Measurements from ENCODE around the gene GNAS.
A peak's percentile ranks its signal among the peaks of the same experiment; 100 is the strongest.

The GNAS gene

DNA sequence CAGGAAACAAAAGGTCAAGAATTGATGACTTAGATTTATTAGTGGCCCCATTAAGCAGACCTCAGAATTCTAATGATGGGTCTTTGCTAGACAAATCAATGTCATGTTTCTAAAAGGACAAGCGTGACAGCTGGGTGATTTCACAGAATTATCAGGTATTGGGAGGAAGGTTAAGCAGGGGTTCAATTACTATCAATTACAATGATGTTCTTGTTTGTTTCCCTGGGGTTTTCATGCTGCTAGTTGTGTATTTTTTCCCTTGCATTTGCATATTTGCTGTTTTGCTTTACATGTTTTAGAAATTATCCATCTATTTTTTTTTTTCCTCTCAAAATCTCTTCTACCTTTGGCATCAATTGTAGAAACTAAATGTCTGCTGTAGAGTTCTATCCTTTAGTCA lies 27.9 kb downstream of the GNAS start:
- H3K36me3 ChIP-seq (replicated peaks), result no peaks in the 10 kb centered on the region
- no peak overlapping the region for H3K4me3 ChIP-seq (ENCODE audit: low read depth, low read length)
- H3K27me3 ChIP-seq (replicated peaks), result no peaks in the 10 kb centered on the region
- in situ Hi-C loops (cut with HindIII; ENCODE audit: low pct_ligation_motif_present, low sequenced_read_pairs), result no loop called here
- H3K27ac ChIP-seq, result no peak overlapping the region
- no peak for DNase-seq
- TF ChIP-seq, protein P1, sequence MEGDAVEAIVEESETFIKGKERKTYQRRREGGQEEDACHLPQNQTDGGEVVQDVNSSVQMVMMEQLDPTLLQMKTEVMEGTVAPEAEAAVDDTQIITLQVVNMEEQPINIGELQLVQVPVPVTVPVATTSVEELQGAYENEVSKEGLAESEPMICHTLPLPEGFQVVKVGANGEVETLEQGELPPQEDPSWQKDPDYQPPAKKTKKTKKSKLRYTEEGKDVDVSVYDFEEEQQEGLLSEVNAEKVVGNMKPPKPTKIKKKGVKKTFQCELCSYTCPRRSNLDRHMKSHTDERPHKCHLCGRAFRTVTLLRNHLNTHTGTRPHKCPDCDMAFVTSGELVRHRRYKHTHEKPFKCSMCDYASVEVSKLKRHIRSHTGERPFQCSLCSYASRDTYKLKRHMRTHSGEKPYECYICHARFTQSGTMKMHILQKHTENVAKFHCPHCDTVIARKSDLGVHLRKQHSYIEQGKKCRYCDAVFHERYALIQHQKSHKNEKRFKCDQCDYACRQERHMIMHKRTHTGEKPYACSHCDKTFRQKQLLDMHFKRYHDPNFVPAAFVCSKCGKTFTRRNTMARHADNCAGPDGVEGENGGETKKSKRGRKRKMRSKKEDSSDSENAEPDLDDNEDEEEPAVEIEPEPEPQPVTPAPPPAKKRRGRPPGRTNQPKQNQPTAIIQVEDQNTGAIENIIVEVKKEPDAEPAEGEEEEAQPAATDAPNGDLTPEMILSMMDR (IDR thresholded peaks at IDR 0.05; ENCODE audit: low read depth, low read length, missing control alignments), result no peak

DNA sequence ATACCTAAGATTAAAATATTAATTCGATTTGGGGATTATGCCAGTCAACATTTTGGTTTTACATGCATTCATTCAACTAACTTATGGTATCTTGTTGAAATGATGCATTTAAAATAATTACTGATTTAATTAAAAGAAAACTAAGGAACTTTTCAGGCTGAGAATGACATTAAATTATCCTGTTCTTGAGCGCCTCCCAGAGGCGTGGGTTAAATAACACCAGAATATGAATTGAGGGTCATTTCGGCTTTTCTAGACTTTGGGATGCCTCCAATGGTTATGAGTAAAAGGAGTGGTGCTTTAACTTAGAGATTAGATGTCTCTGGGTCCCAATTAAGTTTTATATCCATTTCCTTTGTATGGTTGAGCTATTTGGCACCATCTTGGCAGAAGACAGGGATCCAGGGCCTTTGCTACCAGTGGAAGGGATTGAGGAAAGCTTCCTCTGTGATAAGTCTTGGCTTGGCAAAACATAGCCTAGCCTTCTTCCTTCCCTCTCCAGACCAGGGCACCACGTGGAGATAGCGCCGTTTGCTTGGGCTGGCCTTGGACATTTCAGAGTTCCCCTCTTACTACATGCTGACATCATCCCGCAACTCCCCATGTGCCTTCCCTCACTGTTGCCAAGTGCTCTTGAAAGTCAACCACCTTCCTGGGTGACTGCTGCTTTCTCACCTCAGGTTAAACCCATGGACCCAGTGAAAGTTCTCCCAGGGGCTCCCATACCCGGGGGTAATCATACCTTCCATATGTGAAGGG lies 28.7 kb downstream of the GNAS start:
- Histone ChIP-seq H3K4me3 (ENCODE audit: low read depth, low read length) (no peak overlapping the region), H3K27me3 (replicated peaks) (no peaks in the 10 kb centered on the region), H3K36me3 (replicated peaks) (no peaks in the 10 kb centered on the region), H3K27ac (no peak overlapping the region)
- in situ Hi-C loops (cut with HindIII; ENCODE audit: low pct_ligation_motif_present, low sequenced_read_pairs), result no loop called here
- TF ChIP-seq, protein P1 (IDR thresholded peaks at IDR 0.05; ENCODE audit: low read depth, low read length, missing control alignments), result peak; percentile 40
- DNase-seq, result no peak

DNA sequence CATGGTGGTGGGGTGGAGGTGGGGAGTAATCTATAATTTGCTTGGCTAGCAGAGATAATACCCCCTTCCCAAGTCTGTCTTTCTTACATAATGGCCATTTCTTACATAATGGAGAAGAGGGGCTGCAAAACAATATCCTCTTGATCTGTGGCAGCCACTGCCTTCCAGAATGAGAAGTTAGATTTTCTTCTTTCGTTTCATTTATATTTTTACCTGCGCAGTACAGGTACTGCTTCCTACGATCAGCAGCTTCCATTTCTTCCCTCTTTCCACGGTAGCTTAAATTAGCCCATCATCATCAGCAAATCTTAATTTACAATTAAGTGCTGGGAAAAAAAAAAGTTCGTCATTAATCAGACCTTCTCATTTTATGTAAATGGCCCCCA lies 30.2 kb downstream of the GNAS start:
- H3K4me3 ChIP-seq (ENCODE audit: low read depth, low read length), result no peak overlapping the region
- in situ Hi-C loops (cut with HindIII; ENCODE audit: low pct_ligation_motif_present, low sequenced_read_pairs), result no loop called here
- no peaks in the 10 kb centered on the region for H3K36me3 ChIP-seq (replicated peaks)
- no peak for DNase-seq
- no peak overlapping the region for H3K27ac ChIP-seq
- no peaks in the 10 kb centered on the region for H3K27me3 ChIP-seq (replicated peaks)
- TF ChIP-seq, protein P1 (IDR thresholded peaks at IDR 0.05; ENCODE audit: low read depth, low read length, missing control alignments), result no peak

DNA sequence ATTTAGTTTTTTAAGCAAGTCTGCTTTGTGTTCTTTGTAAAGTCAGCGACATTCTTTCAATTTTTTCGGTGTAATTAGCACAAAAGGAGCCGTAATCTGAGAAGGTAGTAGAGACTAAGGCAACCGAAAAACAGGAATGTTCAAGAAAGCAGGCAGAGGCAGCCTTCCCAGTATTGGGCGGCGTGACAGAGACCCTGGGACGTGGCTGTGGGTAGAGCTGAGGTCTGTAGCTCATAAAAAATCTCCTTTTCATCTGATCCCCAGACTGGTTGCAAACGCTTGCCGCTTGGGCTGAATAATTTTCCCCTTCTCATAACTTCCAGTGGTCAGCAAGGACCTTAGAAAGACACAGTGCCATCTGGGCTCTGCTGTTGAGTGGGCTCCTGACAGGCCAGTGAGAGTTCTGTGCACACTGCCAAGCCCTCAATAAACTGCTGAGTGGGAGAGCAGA lies 30.8 kb downstream of the GNAS start:
- no peak for DNase-seq
- no peak overlapping the region for H3K4me3 ChIP-seq (ENCODE audit: low read depth, low read length)
- no peaks in the 10 kb centered on the region for H3K27me3 ChIP-seq (replicated peaks)
- no peaks in the 10 kb centered on the region for H3K36me3 ChIP-seq (replicated peaks)
- in situ Hi-C loops (cut with HindIII; ENCODE audit: low pct_ligation_motif_present, low sequenced_read_pairs), result no loop called here
- TF ChIP-seq, protein P1 (IDR thresholded peaks at IDR 0.05; ENCODE audit: low read depth, low read length, missing control alignments), result no peak
- H3K27ac ChIP-seq, result no peak overlapping the region

DNA sequence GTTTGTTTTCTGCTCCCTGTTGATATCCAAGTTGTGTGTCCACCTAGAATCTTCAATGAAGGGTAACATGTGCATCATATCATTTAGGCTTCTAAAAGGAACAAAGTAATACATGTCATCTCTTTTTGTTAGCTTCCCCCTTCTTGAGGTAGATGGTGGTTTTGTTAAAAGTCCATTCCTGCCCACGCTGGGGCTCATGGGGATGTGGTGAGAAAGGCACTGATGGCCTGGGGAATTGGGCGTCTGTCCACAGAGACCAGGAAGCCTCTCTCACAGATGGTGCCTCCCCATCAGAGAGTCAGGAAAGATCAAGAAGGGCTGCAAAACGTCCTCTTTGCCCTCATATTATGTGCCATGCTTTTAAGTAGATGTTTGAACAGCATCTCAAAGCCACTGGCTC lies 32.5 kb downstream of the GNAS start:
- DNase-seq, result no peak
- Histone ChIP-seq H3K27ac (no peak overlapping the region), H3K36me3 (replicated peaks) (no peaks in the 10 kb centered on the region), H3K4me3 (ENCODE audit: low read depth, low read length) (no peak overlapping the region), H3K27me3 (replicated peaks) (no peaks in the 10 kb centered on the region)
- TF ChIP-seq, protein P1 (IDR thresholded peaks at IDR 0.05; ENCODE audit: low read depth, low read length, missing control alignments), result no peak
- in situ Hi-C loops (cut with HindIII; ENCODE audit: low pct_ligation_motif_present, low sequenced_read_pairs), result no loop called here

DNA sequence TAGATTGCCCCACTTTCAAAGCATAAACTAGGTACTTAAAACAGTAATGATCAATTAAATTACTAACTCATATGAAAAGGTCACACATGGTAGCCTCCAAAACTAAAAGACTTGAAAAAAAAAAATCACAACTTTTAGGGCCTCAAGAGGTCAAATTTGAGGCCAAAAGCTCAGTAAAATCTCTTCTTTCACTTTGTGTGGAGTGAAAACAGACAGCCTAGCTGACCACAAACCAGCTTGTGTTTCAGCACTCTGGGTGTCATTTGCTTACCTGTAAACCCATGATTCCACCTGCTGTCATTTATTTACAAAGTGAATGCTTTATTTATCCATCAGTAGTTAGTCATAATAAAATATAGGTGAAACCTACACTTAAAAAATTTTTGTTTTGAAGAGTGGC lies 34.0 kb downstream of the GNAS start:
- no peak overlapping the region for H3K27ac ChIP-seq
- TF ChIP-seq, protein P1 (IDR thresholded peaks at IDR 0.05; ENCODE audit: low read depth, low read length, missing control alignments), result no peak
- H3K4me3 ChIP-seq (ENCODE audit: low read depth, low read length), result no peak overlapping the region
- no peaks in the 10 kb centered on the region for H3K27me3 ChIP-seq (replicated peaks)
- DNase-seq, result no peak
- in situ Hi-C loops (cut with HindIII; ENCODE audit: low pct_ligation_motif_present, low sequenced_read_pairs), result no loop called here
- H3K36me3 ChIP-seq (replicated peaks), result no peaks in the 10 kb centered on the region

Measured in brain microvascular endothelial cell (primary cell).